ENCODE results near the gene ADGRG4. TPM values are rescaled to one million over a fixed set of nuclear protein-coding genes. Genes with fewer than 3 reads are reported as not detected.

ADGRG4 gene
- total and polyA plus RNA-seq, 2 donors = under 0.01 to 0.02 TPM

- Histone ChIP-seq H3K36me3 (ENCODE audit: control insufficient read depth in 2 of 2, insufficient read depth in 2 of 2, low read length in 1 of 2) (no peaks in the 10 kb centered on the region), H3K27me3 (ENCODE audit: control insufficient read depth in 2 of 2, insufficient read depth in 1 of 2, low read length in 1 of 2) (no peaks in the 10 kb centered on the region), H3K9me3 (ENCODE audit: control insufficient read depth in 2 of 2, insufficient read depth in 1 of 2, low read length in 1 of 2) (no peaks in the 10 kb centered on the region), H3K4me1 (ENCODE audit: control insufficient read depth in 2 of 2, insufficient read depth in 2 of 2, low read length in 2 of 2) (no peaks in the 10 kb centered on the region), H3K4me3 (ENCODE audit: low read length in 2 of 2) (no peak overlapping the region), H3K27ac (ENCODE audit: low read depth in 1 of 2, low read length in 1 of 2) (no peak overlapping the region)
- WGBS = 93% methylated on average over 5 of the region's 5 CpGs
- no peak for DNase-seq (ENCODE audit: low read depth in 6 of 9, low spot score in 9 of 9)
Observed at GRCh38 chrX:136262243-136262642, 38.5 kb upstream of the ADGRG4 start.

- Histone ChIP-seq H3K27me3 (ENCODE audit: control insufficient read depth in 2 of 2, insufficient read depth in 1 of 2, low read length in 1 of 2) (no peaks in the 10 kb centered on the region), H3K4me3 (ENCODE audit: low read length in 2 of 2) (no peak overlapping the region), H3K9me3 (ENCODE audit: control insufficient read depth in 2 of 2, insufficient read depth in 1 of 2, low read length in 1 of 2) (no peaks in the 10 kb centered on the region), H3K4me1 (ENCODE audit: control insufficient read depth in 2 of 2, insufficient read depth in 2 of 2, low read length in 2 of 2) (no peaks in the 10 kb centered on the region), H3K36me3 (ENCODE audit: control insufficient read depth in 2 of 2, insufficient read depth in 2 of 2, low read length in 1 of 2) (no peaks in the 10 kb centered on the region), H3K27ac (ENCODE audit: low read depth in 1 of 2, low read length in 1 of 2) (no peak overlapping the region)
- 74% methylated on average over 7 of the region's 7 CpGs for WGBS
- no peak for DNase-seq (ENCODE audit: low read depth in 6 of 9, low spot score in 9 of 9)
Observed at GRCh38 chrX:136262812-136263315, 37.9 kb upstream of the ADGRG4 start.

GRCh38 chrX:136266828-136267227, 33.9 kb upstream of the ADGRG4 start:
- no peaks in the 10 kb centered on the region for H3K27me3 ChIP-seq (ENCODE audit: control insufficient read depth in 2 of 2, insufficient read depth in 1 of 2, low read length in 1 of 2)
- no peaks in the 10 kb centered on the region for H3K9me3 ChIP-seq (ENCODE audit: control insufficient read depth in 2 of 2, insufficient read depth in 1 of 2, low read length in 1 of 2)
- H3K4me1 ChIP-seq (ENCODE audit: control insufficient read depth in 2 of 2, insufficient read depth in 2 of 2, low read length in 2 of 2) = no peaks in the 10 kb centered on the region
- H3K27ac ChIP-seq (ENCODE audit: low read depth in 1 of 2, low read length in 1 of 2) = no peak overlapping the region
- H3K36me3 ChIP-seq (ENCODE audit: control insufficient read depth in 2 of 2, insufficient read depth in 2 of 2, low read length in 1 of 2) = no peaks in the 10 kb centered on the region
- WGBS = 95% methylated on average over 1 of the region's 1 CpG
- DNase-seq (ENCODE audit: low read depth in 6 of 9, low spot score in 9 of 9) = no peak
- H3K4me3 ChIP-seq (ENCODE audit: low read length in 2 of 2) = no peak overlapping the region

DNA sequence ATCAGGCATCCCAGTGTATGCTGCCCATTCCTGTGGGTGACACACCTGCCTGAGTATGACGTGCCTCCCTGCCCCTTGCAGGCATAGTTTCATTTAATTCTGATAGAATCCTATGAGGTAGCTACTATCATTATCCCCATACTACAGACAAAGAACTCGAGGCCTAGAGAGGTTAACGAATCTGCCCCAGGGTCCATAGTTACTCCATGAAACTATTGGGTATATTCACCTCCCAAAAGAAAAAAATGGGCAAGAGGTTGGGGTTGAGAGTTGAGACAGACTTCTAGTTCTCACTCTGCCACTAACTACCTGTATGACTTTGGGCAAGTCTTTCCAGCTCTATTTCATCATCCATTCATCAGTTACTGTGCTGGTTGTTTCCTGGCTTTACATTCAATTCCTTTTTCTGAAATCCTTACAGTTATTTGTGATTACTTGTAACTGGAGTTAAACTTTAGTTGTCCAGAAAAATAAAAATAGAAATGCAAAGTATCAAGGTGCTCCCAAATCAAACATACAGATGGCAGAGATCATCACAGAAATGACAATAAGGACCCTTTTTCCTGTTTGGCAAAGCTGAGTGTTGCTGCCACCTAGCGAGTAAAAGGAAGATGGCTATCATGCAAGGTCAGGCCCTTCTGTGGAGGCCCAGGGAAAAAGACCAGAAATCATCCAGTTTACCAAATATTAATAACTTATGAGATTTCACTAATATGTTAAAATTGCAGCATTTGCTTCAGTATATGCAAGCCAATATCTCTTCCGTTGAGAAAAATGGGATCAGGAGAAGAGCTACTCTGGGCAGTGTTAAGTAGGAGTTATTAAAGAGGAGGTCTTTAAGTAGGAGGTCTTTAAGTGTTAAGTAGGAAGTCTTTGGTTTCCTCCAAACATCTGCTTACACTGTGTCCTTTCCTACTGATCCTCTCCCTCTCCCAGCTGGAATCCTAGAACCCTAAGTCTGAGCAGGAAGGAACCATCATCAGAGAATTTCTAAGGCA, 32.4 kb upstream of the ADGRG4 start:
- Histone ChIP-seq H3K4me3 (ENCODE audit: low read length in 2 of 2) (no peak overlapping the region), H3K36me3 (ENCODE audit: control insufficient read depth in 2 of 2, insufficient read depth in 2 of 2, low read length in 1 of 2) (no peaks in the 10 kb centered on the region), H3K27me3 (ENCODE audit: control insufficient read depth in 2 of 2, insufficient read depth in 1 of 2, low read length in 1 of 2) (no peaks in the 10 kb centered on the region), H3K27ac (ENCODE audit: low read depth in 1 of 2, low read length in 1 of 2) (no peak overlapping the region), H3K9me3 (ENCODE audit: control insufficient read depth in 2 of 2, insufficient read depth in 1 of 2, low read length in 1 of 2) (no peaks in the 10 kb centered on the region), H3K4me1 (ENCODE audit: control insufficient read depth in 2 of 2, insufficient read depth in 2 of 2, low read length in 2 of 2) (no peaks in the 10 kb centered on the region)
- peak in 6 of 9 donors; percentile 9 to 71 (median 39) for DNase-seq (ENCODE audit: low read depth in 6 of 9, low spot score in 9 of 9)
- WGBS = 60% methylated on average over 5 of the region's 5 CpGs

GRCh38 chrX:136269921-136270320, 30.8 kb upstream of the ADGRG4 start:
- Histone ChIP-seq H3K36me3 (ENCODE audit: control insufficient read depth in 2 of 2, insufficient read depth in 2 of 2, low read length in 1 of 2) (no peaks in the 10 kb centered on the region), H3K27me3 (ENCODE audit: control insufficient read depth in 2 of 2, insufficient read depth in 1 of 2, low read length in 1 of 2) (no peaks in the 10 kb centered on the region), H3K9me3 (ENCODE audit: control insufficient read depth in 2 of 2, insufficient read depth in 1 of 2, low read length in 1 of 2) (no peaks in the 10 kb centered on the region), H3K27ac (ENCODE audit: low read depth in 1 of 2, low read length in 1 of 2) (no peak overlapping the region), H3K4me3 (ENCODE audit: low read length in 2 of 2) (no peak overlapping the region), H3K4me1 (ENCODE audit: control insufficient read depth in 2 of 2, insufficient read depth in 2 of 2, low read length in 2 of 2) (no peaks in the 10 kb centered on the region)
- WGBS = 95% methylated on average over 1 of the region's 1 CpG
- no peak for DNase-seq (ENCODE audit: low read depth in 6 of 9, low spot score in 9 of 9)

DNA sequence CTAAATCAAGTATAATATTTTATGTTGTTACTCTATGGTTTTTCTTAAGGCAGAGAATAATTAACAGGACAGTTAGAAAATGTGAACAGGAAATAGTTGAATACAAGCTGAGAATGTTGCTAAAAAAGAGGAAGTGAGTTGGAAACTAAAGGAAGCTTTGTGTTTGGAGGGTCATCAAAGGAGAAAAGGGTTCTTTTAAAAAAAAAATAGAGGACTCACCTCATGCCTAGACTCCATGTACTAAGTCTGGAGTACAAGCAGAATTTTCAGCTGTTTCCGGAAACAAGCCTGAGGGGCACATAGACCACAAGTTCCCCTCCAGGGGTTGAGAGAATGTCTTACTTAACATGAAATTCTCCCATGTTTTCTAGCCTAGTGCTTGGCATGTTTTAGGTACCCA, 29.5 kb upstream of the ADGRG4 start:
- no peaks in the 10 kb centered on the region for H3K36me3 ChIP-seq (ENCODE audit: control insufficient read depth in 2 of 2, insufficient read depth in 2 of 2, low read length in 1 of 2)
- 0% methylated on average over 1 of the region's 1 CpG for WGBS
- H3K4me3 ChIP-seq (ENCODE audit: low read length in 2 of 2) = no peak overlapping the region
- H3K27me3 ChIP-seq (ENCODE audit: control insufficient read depth in 2 of 2, insufficient read depth in 1 of 2, low read length in 1 of 2) = no peaks in the 10 kb centered on the region
- H3K9me3 ChIP-seq (ENCODE audit: control insufficient read depth in 2 of 2, insufficient read depth in 1 of 2, low read length in 1 of 2) = no peaks in the 10 kb centered on the region
- DNase-seq (ENCODE audit: low read depth in 6 of 9, low spot score in 9 of 9) = no peak
- H3K27ac ChIP-seq (ENCODE audit: low read depth in 1 of 2, low read length in 1 of 2) = no peak overlapping the region
- H3K4me1 ChIP-seq (ENCODE audit: control insufficient read depth in 2 of 2, insufficient read depth in 2 of 2, low read length in 2 of 2) = no peaks in the 10 kb centered on the region

- no peak overlapping the region for H3K4me3 ChIP-seq (ENCODE audit: low read length in 2 of 2)
- H3K27ac ChIP-seq (ENCODE audit: low read depth in 1 of 2, low read length in 1 of 2) = no peak overlapping the region
- 52% methylated on average over 1 of the region's 1 CpG for WGBS
- H3K36me3 ChIP-seq (ENCODE audit: control insufficient read depth in 2 of 2, insufficient read depth in 2 of 2, low read length in 1 of 2) = no peaks in the 10 kb centered on the region
- H3K4me1 ChIP-seq (ENCODE audit: control insufficient read depth in 2 of 2, insufficient read depth in 2 of 2, low read length in 2 of 2) = no peaks in the 10 kb centered on the region
- H3K27me3 ChIP-seq (ENCODE audit: control insufficient read depth in 2 of 2, insufficient read depth in 1 of 2, low read length in 1 of 2) = no peaks in the 10 kb centered on the region
- no peak for DNase-seq (ENCODE audit: low read depth in 6 of 9, low spot score in 9 of 9)
- H3K9me3 ChIP-seq (ENCODE audit: control insufficient read depth in 2 of 2, insufficient read depth in 1 of 2, low read length in 1 of 2) = no peaks in the 10 kb centered on the region
Observed at GRCh38 chrX:136272325-136272724, 28.4 kb upstream of the ADGRG4 start.

GRCh38 chrX:136273986-136274385, 26.8 kb upstream of the ADGRG4 start:
- H3K36me3 ChIP-seq (ENCODE audit: control insufficient read depth in 2 of 2, insufficient read depth in 2 of 2, low read length in 1 of 2) = no peaks in the 10 kb centered on the region
- H3K4me1 ChIP-seq (ENCODE audit: control insufficient read depth in 2 of 2, insufficient read depth in 2 of 2, low read length in 2 of 2) = no peaks in the 10 kb centered on the region
- H3K27ac ChIP-seq (ENCODE audit: low read depth in 1 of 2, low read length in 1 of 2) = no peak overlapping the region
- 94% methylated on average over 1 of the region's 1 CpG for WGBS
- DNase-seq (ENCODE audit: low read depth in 6 of 9, low spot score in 9 of 9) = no peak
- no peak overlapping the region for H3K4me3 ChIP-seq (ENCODE audit: low read length in 2 of 2)
- H3K9me3 ChIP-seq (ENCODE audit: control insufficient read depth in 2 of 2, insufficient read depth in 1 of 2, low read length in 1 of 2) = no peaks in the 10 kb centered on the region
- H3K27me3 ChIP-seq (ENCODE audit: control insufficient read depth in 2 of 2, insufficient read depth in 1 of 2, low read length in 1 of 2) = no peaks in the 10 kb centered on the region

DNA sequence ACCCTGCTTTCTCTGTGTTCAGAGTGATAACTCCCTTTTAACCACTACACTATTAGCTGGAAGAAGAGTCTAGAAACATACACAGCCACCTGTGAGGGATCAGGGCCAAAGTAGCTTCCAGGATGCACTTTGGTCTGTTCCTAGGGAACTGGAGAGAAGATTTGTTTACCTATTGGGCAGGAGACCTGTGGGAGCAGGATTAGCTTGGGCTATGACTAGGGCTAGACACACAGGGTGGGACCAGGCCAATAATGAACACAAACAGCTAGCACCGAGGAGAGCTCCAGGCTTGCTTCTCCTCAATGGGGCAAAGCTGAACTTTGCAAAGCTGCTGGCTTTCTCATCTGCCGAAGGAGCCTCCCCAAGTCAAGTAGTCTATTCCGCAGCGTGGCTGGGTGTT, 25.2 kb upstream of the ADGRG4 start:
- 98% methylated on average over 4 of the region's 4 CpGs for WGBS
- H3K27me3 ChIP-seq (ENCODE audit: control insufficient read depth in 2 of 2, insufficient read depth in 1 of 2, low read length in 1 of 2) = no peaks in the 10 kb centered on the region
- no peak overlapping the region for H3K27ac ChIP-seq (ENCODE audit: low read depth in 1 of 2, low read length in 1 of 2)
- no peak overlapping the region for H3K4me3 ChIP-seq (ENCODE audit: low read length in 2 of 2)
- no peaks in the 10 kb centered on the region for H3K4me1 ChIP-seq (ENCODE audit: control insufficient read depth in 2 of 2, insufficient read depth in 2 of 2, low read length in 2 of 2)
- no peak for DNase-seq (ENCODE audit: low read depth in 6 of 9, low spot score in 9 of 9)
- H3K36me3 ChIP-seq (ENCODE audit: control insufficient read depth in 2 of 2, insufficient read depth in 2 of 2, low read length in 1 of 2) = no peaks in the 10 kb centered on the region
- no peaks in the 10 kb centered on the region for H3K9me3 ChIP-seq (ENCODE audit: control insufficient read depth in 2 of 2, insufficient read depth in 1 of 2, low read length in 1 of 2)
